Natural killer cell (primary cell): Measurements from ENCODE around the gene ACOT9. TPM values are rescaled to one million over a fixed set of nuclear protein-coding genes. Genes with fewer than 3 reads are reported as not detected.
A peak's percentile ranks its signal among the peaks of the same experiment; 100 is the strongest.

ENCODE experiments used
- ATAC-seq, 3 donors: fragments of 150-1000 bp in 2 of 3; fragments of 200-7000 bp in 1 of 3; cut with Tn5 transposase; 1 replicate in 1 of 3; 2 replicates in 2 of 3; pipeline ENCODE4 v1.10.0; 2021; ENCODE audit warnings: mild to moderate bottlenecking in 2 of 3, moderate library complexity in 2 of 3
- DNase-seq, 2 donors: peaks; one replicate each; pipeline versions ENCODE4 v3.0.0 to v3.0.0-alpha.2; 2013 to 2021; ENCODE audit warnings: mixed read lengths in 1 of 2
- H3K27ac ChIP-seq: one replicate; pipeline ENCODE4 v1.5.1; 2013; ENCODE audit warnings: mild to moderate bottlenecking, low read length
- H3K27me3 ChIP-seq: one replicate; pipeline ENCODE4 v1.6.1; 2013; ENCODE audit warnings: low read length; ENCODE audit not compliant: control insufficient read depth, insufficient read depth
- H3K36me3 ChIP-seq: one replicate; pipeline ENCODE4 v1.6.1; 2013; ENCODE audit warnings: low read length; ENCODE audit not compliant: control insufficient read depth, insufficient read depth
- H3K4me1 ChIP-seq: one replicate; pipeline ENCODE4 v1.6.1; 2013; ENCODE audit warnings: low read length; ENCODE audit not compliant: control insufficient read depth, insufficient read depth
- H3K4me3 ChIP-seq: one replicate; pipeline ENCODE4 v1.5.1; 2013; ENCODE audit warnings: low read length
- H3K9me3 ChIP-seq: one replicate; pipeline ENCODE4 v1.6.1; 2013; ENCODE audit warnings: low read length; ENCODE audit not compliant: control insufficient read depth, insufficient read depth
- H3K27ac Mint-ChIP-seq, 2 donors: one replicate each; pipeline ENCODE4 v1.8.0; 2022; ENCODE audit warnings: mild to moderate bottlenecking in 2 of 2, mixed read lengths in 2 of 2, moderate library complexity in 1 of 2
- H3K27me3 Mint-ChIP-seq, 2 donors: one replicate each; pipeline ENCODE4 v1.8.0; 2022; ENCODE audit warnings: low read depth in 2 of 2, mixed read lengths in 2 of 2
- H3K36me3 Mint-ChIP-seq: one replicate; pipeline ENCODE4 v1.8.0; 2022; ENCODE audit warnings: mixed read lengths
- H3K4me1 Mint-ChIP-seq, 2 donors: one replicate each; pipeline ENCODE4 v1.8.0; 2022; ENCODE audit warnings: mixed read lengths in 2 of 2
- H3K4me3 Mint-ChIP-seq: one replicate; pipeline ENCODE4 v1.8.0; 2022; ENCODE audit warnings: mild to moderate bottlenecking, moderate library complexity, mixed read lengths
- H3K9me3 Mint-ChIP-seq, 2 donors: one replicate each; pipeline ENCODE4 v1.8.0; 2022; ENCODE audit warnings: mixed read lengths in 2 of 2
- CTCF ChIP-seq: fragments of 200-600 bp; IDR thresholded peaks from one replicate; pipeline ENCODE4 v1.8.0; 2022; ENCODE audit warnings: antibody characterized with exemption
- WGBS: methylation state at CpG from one replicate; pipeline ENCODE4 v1.1.7; 2013; ENCODE audit warnings: missing lambda C conversion rate; ENCODE audit not compliant: insufficient coverage; 5-methylcytosine and 5-hydroxymethylcytosine counted together
- intact Hi-C: fragments of 100-400 bp; cut with micrococcal nuclease; formaldehyde crosslinking; loops from one replicate; pipeline ENCODE4 v1.14.2; 2022
- total RNA-seq, 4 donors: library from RNA; stranded (reverse); fragments of 120-200 nt in 1 of 4; gene quantifications; one replicate each; pipeline versions ENCODE4 v1.2.3 to v1.2.4, GENCODE V29; 2013 to 2022

ACOT9 gene
- total RNA-seq, 3 donors from 2014 or later (not counting 1 experiment from before 2014, with no cell fraction given), result 20.0 to 24.9 (median 21.4) TPM

GRCh38 chrX:23736030-23736429 is 7.0 kb downstream of the ACOT9 start:
- DNase-seq, result no peak
- no peak for TF ChIP-seq CTCF
- H3K27ac ChIP-seq, result no peak overlapping the region
- Mint-ChIP-seq H3K9me3 (no peaks in the 10 kb centered on the region), H3K4me3 (no peak overlapping the region), H3K27me3 (no peaks in the 10 kb centered on the region), H3K27ac (no peak overlapping the region), H3K36me3 (no peaks in the 10 kb centered on the region), H3K4me1 (peaks cover 5 to 6% of the 10 kb centered on the region in 2 donors)
- no peaks in the 10 kb centered on the region for H3K36me3 ChIP-seq
- no peaks in the 10 kb centered on the region for H3K4me1 ChIP-seq
- intact Hi-C loops, result no loop called here
- no CpG with 5 or more reads among the region's 3 CpGs for WGBS
- no peaks in the 10 kb centered on the region for H3K9me3 ChIP-seq
- no peak for ATAC-seq
- no peak overlapping the region for H3K4me3 ChIP-seq
- no peaks in the 10 kb centered on the region for H3K27me3 ChIP-seq

- peak overlapping the region; percentile 29 for H3K27ac ChIP-seq
- H3K4me3 ChIP-seq, result no peak overlapping the region
- Mint-ChIP-seq H3K4me1 (peaks cover 5 to 6% of the 10 kb centered on the region in 2 donors), H3K27ac (no peak overlapping the region), H3K9me3 (no peaks in the 10 kb centered on the region), H3K36me3 (no peaks in the 10 kb centered on the region), H3K4me3 (no peak overlapping the region), H3K27me3 (no peaks in the 10 kb centered on the region)
- peaks cover 4% of the 10 kb centered on the region for H3K36me3 ChIP-seq
- intact Hi-C loops, result no loop called here
- DNase-seq (peak in 1 of 2 donors; percentile 6), ATAC-seq (no peak)
- no peak for TF ChIP-seq CTCF
- no peaks in the 10 kb centered on the region for H3K9me3 ChIP-seq
- WGBS, result 29% methylated on average over 1 of the region's 5 CpGs
- no peaks in the 10 kb centered on the region for H3K4me1 ChIP-seq
- H3K27me3 ChIP-seq, result no peaks in the 10 kb centered on the region
These were observed 10.4 kb downstream of the ACOT9 start for GRCh38 chrX:23732704-23733103.

GRCh38 chrX:23731951-23732350 is 11.1 kb downstream of the ACOT9 start:
- intact Hi-C loops, result no loop called here

More at GRCh38 chrX:23731951-23732350, 11.1 kb downstream of the ACOT9 start:
- no peak for DNase-seq
- Mint-ChIP-seq H3K4me1 (peaks cover 5 to 6% of the 10 kb centered on the region in 2 donors), H3K9me3 (no peaks in the 10 kb centered on the region), H3K27me3 (no peaks in the 10 kb centered on the region), H3K36me3 (no peaks in the 10 kb centered on the region), H3K4me3 (no peak overlapping the region), H3K27ac (peak overlapping the region in 1 of 2 donors; percentile 52)
- Histone ChIP-seq H3K27ac (no peak overlapping the region), H3K27me3 (no peaks in the 10 kb centered on the region), H3K9me3 (no peaks in the 10 kb centered on the region), H3K4me3 (no peak overlapping the region), H3K36me3 (peaks cover 4% of the 10 kb centered on the region), H3K4me1 (no peaks in the 10 kb centered on the region)
- no peak for TF ChIP-seq CTCF
- ATAC-seq, result no peak
- WGBS, result no CpG with 5 or more reads among the region's 1 CpG
